Panc1 (cell line): ENCODE data around the gene LDLRAP1. TPM values are rescaled to one million over a fixed set of nuclear protein-coding genes. Genes with fewer than 3 reads are reported as not detected.

Experiments used
- ATAC-seq: fragments of 200-7000 bp; cut with Tn5 transposase; 2 replicates; pipeline ENCODE4 v1.9.1; 2020; ENCODE audit warnings: mild to moderate bottlenecking, moderate library complexity
- BruUV-seq: library from RNA; stranded (reverse); fragments of 400-500 nt; replicated peaks from 2 replicates; lab custom pipeline; 2021; lab: Mats Ljungman, UMichigan
- CTCF ChIA-PET: fragments of 300-600 bp; sonication (Branson Sonifier 250); formaldehyde crosslinking; loops from one replicate; lab custom pipeline; 2022; ENCODE audit warnings: antibody characterized with exemption; lab: Charles Lee
- POLR2A ChIA-PET: fragments of 300-600 bp; sonication (Branson Sonifier 250); formaldehyde crosslinking; loops from one replicate; lab custom pipeline; 2022; ENCODE audit warnings: antibody characterized with exemption; lab: Charles Lee
- DNase-seq: peaks from one replicate; pipeline ENCODE4 v3.0.0-alpha.2; 2010; ENCODE audit warnings: low read depth, low spot score
- H3K27ac ChIP-seq: 2 replicates; pipeline ENCODE4 v1.5.1; 2011; ENCODE audit warnings: mild to moderate bottlenecking, low read length, inconsistent platforms
- H3K27me3 ChIP-seq: fragments of 200-500 bp; sonication (Bioruptor generic); 2 replicates; pipeline ENCODE4 v1.6.0; 2014; ENCODE audit warnings: low read length, inconsistent platforms; ENCODE audit not compliant: control insufficient read depth, insufficient read depth
- H3K36me3 ChIP-seq: fragments of 200-500 bp; sonication (Bioruptor generic); 2 replicates; pipeline ENCODE4 v1.5.1; 2014; ENCODE audit warnings: inconsistent platforms, mild to moderate bottlenecking, low read length, moderate library complexity; ENCODE audit not compliant: control insufficient read depth, insufficient read depth
- H3K4me1 ChIP-seq: 2 replicates; pipeline ENCODE4 v1.5.1; 2011; ENCODE audit warnings: inconsistent platforms, mild to moderate bottlenecking, low read length, moderate library complexity; ENCODE audit not compliant: control insufficient read depth, insufficient read depth
- H3K4me3 ChIP-seq, 2 experiments: 2 replicates each; pipeline ENCODE4 v1.5.1; 2011 to 2012; ENCODE audit warnings: low read depth in 2 of 2, low read length in 2 of 2, mild to moderate bottlenecking in 2 of 2, inconsistent platforms in 1 of 2, moderate library complexity in 1 of 2
- H3K9me3 ChIP-seq: fragments of 200-500 bp; sonication (Bioruptor generic); 2 replicates; pipeline ENCODE4 v1.5.1; 2014; ENCODE audit warnings: low read depth, mild to moderate bottlenecking, inconsistent platforms, low read length, moderate library complexity; ENCODE audit not compliant: control insufficient read depth, insufficient read depth
- CTCF ChIP-seq: fragments of 450-650 bp; IDR thresholded peaks from 2 replicates; pipeline ENCODE4 v1.5.1; 2017; ENCODE audit warnings: mild to moderate bottlenecking
- POLR2AphosphoS5 ChIP-seq: IDR thresholded peaks from 2 replicates; pipeline ENCODE4 v1.6.1; 2012; ENCODE audit warnings: mild to moderate bottlenecking, low read depth, low read length, moderate library complexity
- REST ChIP-seq, 2 experiments: IDR thresholded peaks; 2 replicates each; pipeline ENCODE4 v1.6.1; 2011 to 2012; ENCODE audit warnings: low read depth in 2 of 2, control low read depth in 1 of 2, low read length in 1 of 2, mild to moderate bottlenecking in 1 of 2, moderate library complexity in 1 of 2; ENCODE audit not compliant: insufficient read depth in 1 of 2
- SIN3A ChIP-seq: IDR thresholded peaks from 2 replicates; pipeline ENCODE4 v1.6.1; 2012; ENCODE audit warnings: low read depth, mild to moderate bottlenecking, low read length, moderate library complexity, borderline replicate concordance; ENCODE audit not compliant: insufficient read depth
- TCF7L2 ChIP-seq: IDR thresholded peaks from 2 replicates; pipeline ENCODE4 v1.6.1; 2011; ENCODE audit warnings: mild to moderate bottlenecking, low read depth, low read length, inconsistent platforms
- in situ Hi-C: cut with HindIII; loops from 2 replicates; pipeline ENCODE4 v1.10.0; 2016; ENCODE audit warnings: low sequenced_read_pairs, low pct_unique_long_range_greater_than_20kb
- intact Hi-C: fragments of 100-400 bp; cut with micrococcal nuclease; formaldehyde crosslinking; loops from one replicate; pipeline ENCODE4 v1.10.0; 2022; ENCODE audit not compliant: unreplicated experiment
- total RNA-seq: library from RNA; stranded (reverse); gene quantifications from one replicate; pipeline ENCODE4 v1.2.1, GENCODE V29; 2021; ENCODE audit not compliant: unreplicated experiment

The LDLRAP1 gene
- total RNA-seq, 1 experiment from 2014 or later, result 23.1 TPM

- Histone ChIP-seq H3K27me3 (no peaks in the 10 kb centered on the region), H3K36me3 (no peaks in the 10 kb centered on the region), H3K4me1 (no peaks in the 10 kb centered on the region; the same call in 1 of the 2 replicates), H3K27ac (no peak overlapping the region), H3K4me3 (no peak overlapping the region), H3K9me3 (no peaks in the 10 kb centered on the region)
- no peak for DNase-seq
- no peak for ATAC-seq
- in situ Hi-C loops, result no loop called here
- TF ChIP-seq POLR2AphosphoS5 (no peak), TCF7L2 (no peak), SIN3A (no peak), REST (IDR thresholded peaks at IDR 0.05; ENCODE audit: insufficient read depth in 1 of 2, low read depth in 2 of 2, low read length in 1 of 2) (no peak), CTCF (no peak)
- intact Hi-C loops, result no loop called here
- BruUV-seq, result no TSS peak
- ChIA-PET POLR2A (no interaction called here), CTCF (interaction anchor here (0.7 kb wide), 1 partner anchor 191 kb away, joined by 3 read pairs; no protein-coding TSS in a partner anchor)
Observed at GRCh38 chr1:25533775-25534409, 9.5 kb upstream of the LDLRAP1 start.

- Histone ChIP-seq H3K9me3 (no peaks in the 10 kb centered on the region), H3K27me3 (no peaks in the 10 kb centered on the region), H3K36me3 (no peaks in the 10 kb centered on the region), H3K4me3 (no peak overlapping the region), H3K27ac (no peak overlapping the region), H3K4me1 (no peaks in the 10 kb centered on the region; the same call in 1 of the 2 replicates)
- CTCF ChIA-PET, result no interaction called here
- no peak for TF ChIP-seq REST (IDR thresholded peaks at IDR 0.05; ENCODE audit: insufficient read depth in 1 of 2, low read depth in 2 of 2, low read length in 1 of 2)
- no peak for TF ChIP-seq TCF7L2
- TF ChIP-seq CTCF, result no peak
- TF ChIP-seq POLR2AphosphoS5, result no peak
- TF ChIP-seq SIN3A, result no peak
- DNase-seq (no peak), ATAC-seq (no peak)
- intact Hi-C loops (no loop called here), in situ Hi-C loops (no loop called here)
- POLR2A ChIA-PET, result no interaction called here
- no TSS peak for BruUV-seq
Observed at GRCh38 chr1:25534410-25534788, 9.0 kb upstream of the LDLRAP1 start.
